Panc1 (cell line): ENCODE measurements around the gene SNAP25. TPM values are rescaled to one million over a fixed set of nuclear protein-coding genes. Genes with fewer than 3 reads are reported as not detected.

Experiments used
- ATAC-seq: fragments of 200-7000 bp; cut with Tn5 transposase; 2 replicates; pipeline ENCODE4 v1.9.1; 2020; ENCODE audit warnings: mild to moderate bottlenecking, moderate library complexity
- BruUV-seq: library from RNA; stranded (reverse); fragments of 400-500 nt; replicated peaks from 2 replicates; lab custom pipeline; 2021; lab: Mats Ljungman, UMichigan
- CTCF ChIA-PET: fragments of 300-600 bp; sonication (Branson Sonifier 250); formaldehyde crosslinking; loops from one replicate; lab custom pipeline; 2022; ENCODE audit warnings: antibody characterized with exemption; lab: Charles Lee
- POLR2A ChIA-PET: fragments of 300-600 bp; sonication (Branson Sonifier 250); formaldehyde crosslinking; loops from one replicate; lab custom pipeline; 2022; ENCODE audit warnings: antibody characterized with exemption; lab: Charles Lee
- DNase-seq: peaks from one replicate; pipeline ENCODE4 v3.0.0-alpha.2; 2010; ENCODE audit warnings: low read depth, low spot score
- H3K27ac ChIP-seq: 2 replicates; pipeline ENCODE4 v1.5.1; 2011; ENCODE audit warnings: mild to moderate bottlenecking, low read length, inconsistent platforms
- H3K27me3 ChIP-seq: fragments of 200-500 bp; sonication (Bioruptor generic); 2 replicates; pipeline ENCODE4 v1.6.0; 2014; ENCODE audit warnings: low read length, inconsistent platforms; ENCODE audit not compliant: control insufficient read depth, insufficient read depth
- H3K36me3 ChIP-seq: fragments of 200-500 bp; sonication (Bioruptor generic); 2 replicates; pipeline ENCODE4 v1.5.1; 2014; ENCODE audit warnings: inconsistent platforms, mild to moderate bottlenecking, low read length, moderate library complexity; ENCODE audit not compliant: control insufficient read depth, insufficient read depth
- H3K4me1 ChIP-seq: 2 replicates; pipeline ENCODE4 v1.5.1; 2011; ENCODE audit warnings: inconsistent platforms, mild to moderate bottlenecking, low read length, moderate library complexity; ENCODE audit not compliant: control insufficient read depth, insufficient read depth
- H3K4me3 ChIP-seq, 2 experiments: 2 replicates each; pipeline ENCODE4 v1.5.1; 2011 to 2012; ENCODE audit warnings: low read depth in 2 of 2, low read length in 2 of 2, mild to moderate bottlenecking in 2 of 2, inconsistent platforms in 1 of 2, moderate library complexity in 1 of 2
- H3K9me3 ChIP-seq: fragments of 200-500 bp; sonication (Bioruptor generic); 2 replicates; pipeline ENCODE4 v1.5.1; 2014; ENCODE audit warnings: low read depth, mild to moderate bottlenecking, inconsistent platforms, low read length, moderate library complexity; ENCODE audit not compliant: control insufficient read depth, insufficient read depth
- CTCF ChIP-seq: fragments of 450-650 bp; IDR thresholded peaks from 2 replicates; pipeline ENCODE4 v1.5.1; 2017; ENCODE audit warnings: mild to moderate bottlenecking
- POLR2AphosphoS5 ChIP-seq: IDR thresholded peaks from 2 replicates; pipeline ENCODE4 v1.6.1; 2012; ENCODE audit warnings: mild to moderate bottlenecking, low read depth, low read length, moderate library complexity
- REST ChIP-seq, 2 experiments: IDR thresholded peaks; 2 replicates each; pipeline ENCODE4 v1.6.1; 2011 to 2012; ENCODE audit warnings: low read depth in 2 of 2, control low read depth in 1 of 2, low read length in 1 of 2, mild to moderate bottlenecking in 1 of 2, moderate library complexity in 1 of 2; ENCODE audit not compliant: insufficient read depth in 1 of 2
- SIN3A ChIP-seq: IDR thresholded peaks from 2 replicates; pipeline ENCODE4 v1.6.1; 2012; ENCODE audit warnings: low read depth, mild to moderate bottlenecking, low read length, moderate library complexity, borderline replicate concordance; ENCODE audit not compliant: insufficient read depth
- TCF7L2 ChIP-seq: IDR thresholded peaks from 2 replicates; pipeline ENCODE4 v1.6.1; 2011; ENCODE audit warnings: mild to moderate bottlenecking, low read depth, low read length, inconsistent platforms
- in situ Hi-C: cut with HindIII; loops from 2 replicates; pipeline ENCODE4 v1.10.0; 2016; ENCODE audit warnings: low sequenced_read_pairs, low pct_unique_long_range_greater_than_20kb
- intact Hi-C: fragments of 100-400 bp; cut with micrococcal nuclease; formaldehyde crosslinking; loops from one replicate; pipeline ENCODE4 v1.10.0; 2022; ENCODE audit not compliant: unreplicated experiment
- total RNA-seq: library from RNA; stranded (reverse); gene quantifications from one replicate; pipeline ENCODE4 v1.2.1, GENCODE V29; 2021; ENCODE audit not compliant: unreplicated experiment

SNAP25 gene
- total RNA-seq, 1 experiment from 2014 or later, result 0.69 TPM

- CTCF ChIA-PET, result no interaction called here
Measured at GRCh38 chr20:10297223-10297622, 78.6 kb downstream of the SNAP25 start.

GRCh38 chr20:10297684-10298240, 79.1 kb downstream of the SNAP25 start:
- H3K9me3 ChIP-seq, result no peaks in the 10 kb centered on the region
- no peak for ATAC-seq
- in situ Hi-C loops, result no loop called here
- no peak overlapping the region for H3K4me3 ChIP-seq
- H3K36me3 ChIP-seq, result no peaks in the 10 kb centered on the region
- CTCF ChIA-PET, result no interaction called here
- no TSS peak for BruUV-seq
- no peak overlapping the region for H3K27ac ChIP-seq
- POLR2A ChIA-PET, result interaction anchor here (0.6 kb wide), 1 partner anchor 16 kb away, joined by 3 read pairs; no protein-coding TSS in a partner anchor
- no peak for DNase-seq
- no peaks in the 10 kb centered on the region for H3K4me1 ChIP-seq
- TF ChIP-seq REST (IDR thresholded peaks at IDR 0.05; ENCODE audit: insufficient read depth in 1 of 2, low read depth in 2 of 2, low read length in 1 of 2) (no peak), SIN3A (no peak), CTCF (no peak), TCF7L2 (no peak), POLR2AphosphoS5 (no peak)
- H3K27me3 ChIP-seq, result no peaks in the 10 kb centered on the region
- intact Hi-C loops, result no loop called here

More at GRCh38 chr20:10297223-10297622, 78.6 kb downstream of the SNAP25 start:
- Histone ChIP-seq H3K4me3 (no peak overlapping the region), H3K9me3 (no peaks in the 10 kb centered on the region), H3K27me3 (no peaks in the 10 kb centered on the region), H3K27ac (no peak overlapping the region), H3K4me1 (no peaks in the 10 kb centered on the region), H3K36me3 (no peaks in the 10 kb centered on the region)
- TF ChIP-seq POLR2AphosphoS5, result no peak
- TF ChIP-seq REST (IDR thresholded peaks at IDR 0.05; ENCODE audit: insufficient read depth in 1 of 2, low read depth in 2 of 2, low read length in 1 of 2), result no peak
- no peak for TF ChIP-seq SIN3A
- no peak for TF ChIP-seq CTCF
- no peak for TF ChIP-seq TCF7L2
- intact Hi-C loops (no loop called here), in situ Hi-C loops (no loop called here)
- POLR2A ChIA-PET, result interaction anchor here (0.6 kb wide), 1 partner anchor 16 kb away, joined by 3 read pairs; no protein-coding TSS in a partner anchor
- BruUV-seq, result no TSS peak
- ATAC-seq (no peak), DNase-seq (no peak)
